T-helper 2 cell treated with Interferon-gamma antibody and Interleukin-4, amounts not matched to agents 100 ng/mL and 5 ng/mL, for 36 hours (primary cell): ENCODE results near the gene SETD1B. TPM values are rescaled to one million over a fixed set of nuclear protein-coding genes. Genes with fewer than 3 reads are reported as not detected.
"Not testable (repeated sequence)": the region's sequence is repeated elsewhere in the genome, so short reads cannot be mapped to it uniquely, and the experiment has no call there.

Source experiments
- intact Hi-C: fragments of 100-400 bp; cut with micrococcal nuclease; formaldehyde crosslinking; loops from one replicate; pipeline ENCODE4 v1.15.1; 2023
- total RNA-seq: library from RNA; stranded (reverse); gene quantifications from 2 replicates; pipeline ENCODE4 v1.2.3, GENCODE V29; 2022

Gene SETD1B
- 32.6 and 32.7 TPM in 2 replicates for total RNA-seq

- intact Hi-C loops = loop anchor here (1.0 to 10.0 kb wide), 2 partner anchors 10 to 219 kb away; partner anchors contain the start of gene KDM2B
Observed at GRCh38 chr12:121803861-121804416, at the start of gene SETD1B. Gene SETD1B, plus strand, starts transcription at chr12:121804009. Its CDS starts 729 bp downstream, at chr12:121804738.

- intact Hi-C loops = no loop called here
Observed at GRCh38 chr12:121754836-121755235, 49.0 kb upstream of the SETD1B start.

- intact Hi-C loops = no loop called here
Observed at GRCh38 chr12:121755591-121755990, 48.2 kb upstream of the SETD1B start.

- intact Hi-C loops = not testable (repeated sequence)
Observed at GRCh38 chr12:121758536-121758935, 45.3 kb upstream of the SETD1B start.

- intact Hi-C loops = no loop called here
Observed at GRCh38 chr12:121762269-121762668, 41.5 kb upstream of the SETD1B start.

GRCh38 chr12:121764808-121765207 is 39.0 kb upstream of the SETD1B start:
- intact Hi-C loops = no loop called here

GRCh38 chr12:121765573-121765972 is 38.2 kb upstream of the SETD1B start:
- intact Hi-C loops = no loop called here

GRCh38 chr12:121766290-121767039 is 37.3 kb upstream of the SETD1B start:
- intact Hi-C loops = no loop called here

- intact Hi-C loops = no loop called here
Observed at GRCh38 chr12:121767525-121768016, 36.2 kb upstream of the SETD1B start.

GRCh38 chr12:121769297-121769830 is 34.4 kb upstream of the SETD1B start:
- intact Hi-C loops = no loop called here

- intact Hi-C loops = loop anchor here (5.0 kb wide), 1 partner anchor 58 kb away; the partner anchor contains the start of gene TMEM120B
Observed at GRCh38 chr12:121769831-121770301, 33.9 kb upstream of the SETD1B start.

- intact Hi-C loops = loop anchor here (5.0 kb wide), 1 partner anchor 58 kb away; the partner anchor contains the start of gene TMEM120B
Observed at GRCh38 chr12:121770388-121770787, 33.4 kb upstream of the SETD1B start.

GRCh38 chr12:121770813-121771625 is 32.8 kb upstream of the SETD1B start:
- intact Hi-C loops = loop anchor here (5.0 kb wide), 1 partner anchor 59 kb away; the partner anchor contains the start of gene TMEM120B

- intact Hi-C loops = loop anchor here (1.0 to 5.0 kb wide), 3 partner anchors 61 to 221 kb away; partner anchors contain the start of gene TMEM120B
Observed at GRCh38 chr12:121773011-121773777, 30.6 kb upstream of the SETD1B start.

- intact Hi-C loops = loop anchor here (5.0 kb wide), 1 partner anchor 63 kb away; the partner anchor contains the start of gene TMEM120B
Observed at GRCh38 chr12:121774968-121775474, 28.8 kb upstream of the SETD1B start.

GRCh38 chr12:121775501-121775900 is 28.3 kb upstream of the SETD1B start:
- intact Hi-C loops = no loop called here

- intact Hi-C loops = loop anchor here (1.0 to 2.0 kb wide), 2 partner anchors 18 to 36 kb away; no protein-coding TSS in a partner anchor
Observed at GRCh38 chr12:121776190-121777098, 27.4 kb upstream of the SETD1B start.

- intact Hi-C loops = no loop called here
Observed at GRCh38 chr12:121778567-121779421, 25.0 kb upstream of the SETD1B start.
